MM.1S (cell line): ENCODE measurements around the gene SPNS2.

Source experiments
- DNase-seq: peaks from one replicate; pipeline ENCODE4 v3.0.0-alpha.2; 2015
- H2AFZ ChIP-seq: fragments of 300-600 bp; sonication (generic); 2 replicates; pipeline ENCODE4 v1.6.0; 2016; ENCODE audit warnings: antibody characterized with exemption, low read length
- H3F3A ChIP-seq: fragments of 300-600 bp; sonication (generic); 2 replicates; pipeline ENCODE4 v1.6.1; 2016; ENCODE audit warnings: mild to moderate bottlenecking, antibody characterized with exemption, low read length, moderate library complexity, mixed read lengths; ENCODE audit not compliant: insufficient read depth
- H3K27ac ChIP-seq: fragments of 300-600 bp; sonication (generic); 2 replicates; pipeline ENCODE4 v1.5.1; 2016; ENCODE audit warnings: mild to moderate bottlenecking, low read length
- H3K27me3 ChIP-seq: fragments of 300-600 bp; sonication (generic); replicated peaks from 2 replicates; pipeline ENCODE4 v1.6.0; 2016; ENCODE audit warnings: low read length; ENCODE audit not compliant: insufficient read depth
- H3K36me3 ChIP-seq: fragments of 300-600 bp; sonication (generic); replicated peaks from 2 replicates; pipeline ENCODE4 v1.6.1; 2016; ENCODE audit warnings: mild to moderate bottlenecking, low read length, mixed read lengths; ENCODE audit not compliant: insufficient read depth
- H3K4me1 ChIP-seq: fragments of 300-600 bp; sonication (generic); 2 replicates; pipeline ENCODE4 v1.6.1; 2016; ENCODE audit warnings: low read length, mixed read lengths
- H3K4me2 ChIP-seq: fragments of 300-600 bp; sonication (generic); 2 replicates; pipeline ENCODE4 v1.6.0; 2016; ENCODE audit warnings: low read depth, low read length
- H3K4me3 ChIP-seq: fragments of 300-600 bp; sonication (generic); 2 replicates; pipeline ENCODE4 v1.5.1; 2016; ENCODE audit warnings: low read length, mixed read lengths
- H3K79me2 ChIP-seq: fragments of 300-600 bp; sonication (generic); 2 replicates; pipeline ENCODE4 v1.6.1; 2016; ENCODE audit warnings: mixed run types, low read length, mixed read lengths
- H3K9ac ChIP-seq: fragments of 300-600 bp; sonication (generic); 2 replicates; pipeline ENCODE4 v1.6.1; 2016; ENCODE audit warnings: low read length, mixed read lengths
- H3K9me2 ChIP-seq: fragments of 300-600 bp; sonication (generic); replicated peaks from 2 replicates; pipeline ENCODE4 v1.6.1; 2016; ENCODE audit warnings: mild to moderate bottlenecking, low read length, mixed read lengths; ENCODE audit not compliant: insufficient read depth
- H3K9me3 ChIP-seq: fragments of 300-600 bp; sonication (generic); replicated peaks from 2 replicates; pipeline ENCODE4 v1.6.1; 2016; ENCODE audit warnings: mild to moderate bottlenecking, low read length, mixed read lengths; ENCODE audit not compliant: insufficient read depth
- H4K20me1 ChIP-seq: fragments of 300-600 bp; sonication (generic); 2 replicates; pipeline ENCODE4 v1.6.1; 2016; ENCODE audit warnings: mild to moderate bottlenecking, low read length, moderate library complexity, mixed read lengths; ENCODE audit not compliant: insufficient read depth
- CTCF ChIP-seq: fragments of 300-600 bp; sonication (generic); IDR thresholded peaks from 2 replicates; pipeline ENCODE4 v1.5.1; 2016; ENCODE audit warnings: antibody characterized with exemption, low read length, mixed read lengths
- EZH2 ChIP-seq: fragments of 300-600 bp; sonication (generic); optimal IDR thresholded peaks from 2 replicates; pipeline ENCODE3; 2017; ENCODE audit warnings: low read depth, mild to moderate bottlenecking, antibody characterized with exemption, low read length, mixed read lengths
- EZH2phosphoT487 ChIP-seq: fragments of 300-600 bp; sonication (generic); IDR thresholded peaks from 2 replicates; pipeline ENCODE4 v1.6.1; 2018; ENCODE audit warnings: antibody characterized with exemption, low read length

The SPNS2 gene

DNA sequence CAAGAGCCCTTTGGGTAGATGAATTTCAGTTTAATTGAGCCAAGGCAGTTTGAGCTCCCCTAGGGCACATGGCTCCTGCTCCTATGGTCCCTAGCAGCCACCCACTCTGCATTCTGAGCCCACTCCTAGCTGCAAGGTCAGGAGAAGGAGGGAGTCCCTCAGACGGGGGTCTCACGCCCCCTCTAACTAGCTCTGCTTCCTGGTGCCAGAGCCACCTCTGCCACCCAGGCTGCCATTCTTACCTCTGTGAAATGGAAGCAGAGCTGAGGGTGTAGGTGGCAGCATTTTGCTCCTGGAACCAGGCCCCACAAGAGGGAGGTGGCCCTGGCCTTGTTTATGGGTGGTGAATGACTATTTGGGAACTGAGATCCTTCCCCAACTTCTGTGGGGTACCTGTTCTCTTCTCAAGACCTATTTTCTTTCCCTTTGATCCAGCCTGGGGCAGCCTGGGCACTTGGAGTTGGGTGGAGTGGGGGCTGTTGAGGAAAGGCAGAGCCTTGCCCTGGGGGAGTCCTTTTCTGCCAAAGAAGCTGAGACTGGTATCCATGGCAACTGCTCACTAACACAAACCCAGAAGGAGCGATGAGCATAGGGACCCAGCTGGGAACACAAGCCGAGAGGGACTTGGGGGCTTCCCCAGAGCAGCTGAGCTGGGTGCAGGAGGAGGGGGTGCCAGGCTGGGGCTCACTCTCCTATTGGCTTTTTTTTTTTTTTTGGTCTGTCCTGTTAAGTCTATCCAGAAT is 4.8 kb downstream of the SPNS2 start:
- peaks cover 8% of the 10 kb centered on the region for H3F3A ChIP-seq

DNA sequence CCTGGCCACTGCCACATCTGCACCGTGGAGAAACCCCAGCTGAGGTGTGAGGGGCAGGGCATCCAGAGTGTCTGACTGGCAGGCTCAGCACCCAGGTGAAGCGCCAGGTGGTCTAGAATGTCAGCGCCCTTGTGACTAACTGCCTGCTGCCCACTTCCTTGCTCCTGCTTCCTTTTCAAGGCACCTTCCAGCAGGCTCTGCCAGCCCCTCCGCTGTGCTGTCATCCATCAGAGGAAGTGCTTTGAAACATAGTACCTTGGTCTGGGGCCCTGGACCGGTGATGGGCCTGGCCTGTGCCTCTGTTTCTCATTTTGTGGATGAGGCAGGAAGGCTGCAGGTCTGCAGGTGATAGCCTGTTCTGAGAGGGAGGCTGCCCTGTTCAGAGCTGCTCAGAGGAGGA is 5.5 kb downstream of the SPNS2 start:
- Histone ChIP-seq H4K20me1 (no peaks in the 10 kb centered on the region), H3K4me2 (peak overlapping the region; percentile 25), H3K79me2 (peaks cover 18% of the 10 kb centered on the region), H3K4me3 (no peak overlapping the region), H3F3A (peaks cover 7% of the 10 kb centered on the region; the same call in 1 of the 2 replicates), H3K9me3 (no peaks in the 10 kb centered on the region), H3K9ac (no peak overlapping the region), H3K27ac (peak overlapping the region; percentile 57), H3K4me1 (peaks cover 27% of the 10 kb centered on the region), H3K9me2 (no peaks in the 10 kb centered on the region), H2AFZ (peak overlapping the region; percentile 55; the same call in 1 of the 2 replicates), H3K36me3 (no peaks in the 10 kb centered on the region), H3K27me3 (peaks cover 20% of the 10 kb centered on the region)
- TF ChIP-seq EZH2 (no peak), EZH2phosphoT487 (no peak), CTCF (no peak)
- DNase-seq, result peak; percentile 41

More for the DNA sequence above, 4.8 kb downstream of the SPNS2 start:
- no peak for DNase-seq
- Histone ChIP-seq H3K79me2 (peaks cover 18% of the 10 kb centered on the region), H3K4me1 (peaks cover 27% of the 10 kb centered on the region), H3K9ac (no peak overlapping the region), H4K20me1 (no peaks in the 10 kb centered on the region), H3K27me3 (peaks cover 21% of the 10 kb centered on the region), H3K27ac (peak overlapping the region; percentile 57; the same call in 1 of the 2 replicates), H3K9me3 (no peaks in the 10 kb centered on the region), H3K36me3 (no peaks in the 10 kb centered on the region), H3K9me2 (no peaks in the 10 kb centered on the region), H3K4me3 (no peak overlapping the region), H2AFZ (no peak overlapping the region), H3K4me2 (peak overlapping the region; percentile 11; the same call in 1 of the 2 replicates)
- TF ChIP-seq CTCF (no peak), EZH2 (no peak), EZH2phosphoT487 (no peak)

- H3K79me2 ChIP-seq, result peaks cover 15% of the 10 kb centered on the region
- no peaks in the 10 kb centered on the region for H4K20me1 ChIP-seq
- no peak for DNase-seq
- H3K27me3 ChIP-seq, result peaks cover 10% of the 10 kb centered on the region
- no peak overlapping the region for H3K4me3 ChIP-seq
- peaks cover 7% of the 10 kb centered on the region; the same call in 1 of the 2 replicates for H3F3A ChIP-seq
- no peak overlapping the region for H3K4me2 ChIP-seq
- H3K9ac ChIP-seq, result no peak overlapping the region
- no peak overlapping the region for H2AFZ ChIP-seq
- TF ChIP-seq EZH2phosphoT487 (no peak), CTCF (no peak), EZH2 (no peak)
- peak overlapping the region; percentile 57; the same call in 1 of the 2 replicates for H3K27ac ChIP-seq
- H3K36me3 ChIP-seq, result no peaks in the 10 kb centered on the region
- H3K9me2 ChIP-seq, result no peaks in the 10 kb centered on the region
- no peaks in the 10 kb centered on the region for H3K9me3 ChIP-seq
- peaks cover 25% of the 10 kb centered on the region for H3K4me1 ChIP-seq
Measured at GRCh38 chr17:4505187-4505586, 6.5 kb downstream of the SPNS2 start.
